Measurements from ENCODE around the gene MAGI2.

- no peak for TF ChIP-seq CTCF (IDR thresholded peaks at IDR 0.05)
- TF ChIP-seq POLR2A (IDR thresholded peaks at IDR 0.05): no peak
Observed at GRCh38 chr7:78071491-78072200, 1381.8 kb downstream of the MAGI2 start.
